Cerebellar cortex (tissue), 1 donor: Measurements from ENCODE around the gene BRF1.

Experiments
- DNase-seq: peaks from one replicate; pipeline ENCODE4 v3.0.0-alpha.2; 2015; ENCODE audit warnings: low spot score

BRF1 gene

GRCh38 chr14:105267820-105268548 lies 32.8 kb downstream of the BRF1 start:
- DNase-seq, result no peak

- DNase-seq, result no peak
Observed at GRCh38 chr14:105261781-105262180, 39.0 kb downstream of the BRF1 start.

DNA sequence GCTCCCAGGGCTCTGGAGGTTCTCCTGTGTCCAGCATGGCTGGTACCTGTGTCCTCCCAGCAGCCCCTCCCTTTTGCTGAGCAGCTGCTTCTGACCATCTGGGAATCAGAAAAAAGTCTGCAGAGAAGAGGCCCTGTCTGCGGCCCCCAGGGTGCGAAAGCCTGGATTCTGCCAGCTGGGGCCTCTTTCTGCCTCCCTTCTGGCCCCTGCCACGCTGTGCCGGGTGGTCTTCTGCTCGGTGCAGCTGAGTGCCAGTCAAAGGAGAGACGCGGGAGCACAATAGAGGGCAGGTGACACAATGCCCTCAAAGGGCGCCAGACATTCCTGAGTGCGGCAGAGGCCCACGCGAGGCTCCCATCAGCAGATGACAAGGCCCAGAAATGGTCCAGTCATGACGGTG lies 39.8 kb downstream of the BRF1 start:
- no peak for DNase-seq

- no peak for DNase-seq
Observed at GRCh38 chr14:105258846-105259245, 42.0 kb downstream of the BRF1 start.

DNA sequence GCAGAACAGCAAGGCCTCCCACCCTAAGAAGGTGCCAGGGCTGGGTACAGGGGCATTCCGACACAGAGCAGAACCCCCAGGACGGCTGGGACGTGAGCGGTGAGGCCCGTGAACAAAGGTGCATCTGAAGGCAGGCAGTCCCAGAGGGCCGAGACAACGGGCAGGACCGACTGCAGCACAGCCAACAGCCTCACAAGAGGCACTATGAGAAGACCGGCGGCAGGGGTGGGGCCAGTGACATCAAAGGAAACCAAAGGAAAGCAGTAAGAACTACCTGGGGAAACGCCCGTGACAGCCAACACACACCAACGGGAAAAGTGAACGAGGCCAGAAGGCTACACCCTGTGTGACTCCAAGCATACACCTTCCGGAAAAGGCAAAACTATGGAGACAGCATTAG lies 43.3 kb downstream of the BRF1 start:
- DNase-seq, result no peak

DNA sequence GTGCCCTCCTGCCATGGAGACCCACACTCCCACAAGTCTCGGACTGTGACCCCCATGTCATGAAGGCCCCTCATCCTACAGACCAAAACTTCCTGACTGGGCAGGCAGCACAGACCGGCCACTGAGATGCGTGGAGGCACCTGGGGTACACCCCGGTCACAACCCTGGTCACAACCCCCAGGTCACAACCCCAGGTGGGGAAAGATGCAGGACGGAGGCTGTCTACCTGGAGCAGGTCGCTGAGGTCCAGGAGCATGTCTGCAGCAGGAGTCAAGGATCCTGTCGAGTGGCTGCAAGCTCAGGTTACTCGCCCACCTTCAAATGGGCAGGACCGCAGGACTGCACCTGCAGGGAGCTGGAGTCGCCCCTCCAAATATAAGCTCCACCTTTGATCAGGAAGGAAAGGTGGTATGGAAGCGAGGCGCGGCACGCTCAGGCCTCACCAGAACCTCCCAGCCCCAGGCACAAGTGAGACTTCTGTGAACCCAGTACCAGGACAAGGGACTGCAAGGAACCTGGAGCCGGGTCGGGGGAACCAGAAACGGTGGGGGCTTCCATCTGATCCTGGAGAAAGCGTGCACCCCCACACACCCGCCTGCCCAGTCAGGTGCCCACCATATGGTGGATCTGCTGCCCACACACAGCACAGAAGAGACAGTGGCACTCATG lies 44.4 kb downstream of the BRF1 start:
- no peak for DNase-seq

DNA sequence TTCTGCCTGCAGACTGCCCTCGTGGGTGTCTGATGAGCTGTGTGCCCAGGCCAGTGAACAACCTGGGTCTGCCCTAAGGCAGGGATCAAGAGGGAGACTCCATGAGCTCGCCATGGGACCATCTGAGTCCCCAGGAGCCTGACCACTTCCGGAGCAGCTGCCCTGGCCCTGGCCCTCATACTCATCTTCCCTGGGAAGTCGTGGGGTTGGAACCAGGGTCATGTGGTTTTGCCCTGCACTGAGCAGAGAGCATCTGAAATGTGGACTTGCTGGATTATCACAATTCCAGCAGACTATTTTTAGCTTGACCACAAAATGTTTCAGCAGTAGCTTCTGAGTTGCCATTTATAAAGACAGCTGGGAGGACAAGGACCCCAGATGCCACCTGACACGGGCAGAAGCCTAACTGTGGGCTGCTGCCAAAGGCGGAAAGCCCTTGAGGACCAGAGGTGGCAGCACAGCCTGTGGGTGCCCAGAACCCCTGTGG lies 45.7 kb downstream of the BRF1 start:
- no peak for DNase-seq

DNA sequence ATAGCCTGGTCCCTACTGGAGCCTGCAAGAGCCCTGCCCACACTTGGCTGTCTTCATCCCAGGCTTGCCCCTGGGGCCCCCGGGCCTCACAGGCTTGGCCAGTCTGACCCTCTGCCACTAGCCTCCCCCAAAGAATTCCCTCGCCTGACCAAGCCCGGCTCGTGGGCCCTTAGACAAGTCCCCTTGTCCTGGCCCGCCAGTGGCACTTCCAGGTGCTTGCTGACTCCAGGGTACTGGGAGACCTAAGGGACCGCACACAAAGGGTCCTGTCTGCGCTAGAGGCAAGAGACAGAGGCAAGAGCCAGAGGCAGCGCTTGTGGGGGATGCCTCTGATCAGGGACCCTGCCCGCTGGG lies 47.5 kb downstream of the BRF1 start:
- DNase-seq, result no peak

- no peak for DNase-seq
Observed at GRCh38 chr14:105252552-105253328, 48.1 kb downstream of the BRF1 start.

DNA sequence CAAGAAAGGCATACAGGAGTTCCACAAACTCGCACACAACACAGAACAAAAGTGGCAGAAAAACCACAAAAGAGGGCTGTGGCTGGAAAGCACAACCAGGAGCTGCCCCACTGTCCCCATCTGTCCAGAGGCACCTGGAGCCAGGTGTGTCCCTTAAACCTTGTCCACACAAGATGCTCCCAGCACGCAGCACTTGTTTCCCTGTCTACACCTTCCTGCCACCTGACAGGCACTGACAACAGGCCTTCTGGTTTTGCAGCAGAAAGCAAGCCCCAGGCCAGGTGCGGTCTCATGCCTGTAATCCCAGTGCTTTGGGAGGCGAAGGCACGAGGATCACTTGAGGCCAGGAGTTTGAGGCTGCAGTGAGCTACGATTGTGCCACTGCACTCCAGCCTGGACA lies 48.9 kb downstream of the BRF1 start:
- DNase-seq, result no peak

DNA sequence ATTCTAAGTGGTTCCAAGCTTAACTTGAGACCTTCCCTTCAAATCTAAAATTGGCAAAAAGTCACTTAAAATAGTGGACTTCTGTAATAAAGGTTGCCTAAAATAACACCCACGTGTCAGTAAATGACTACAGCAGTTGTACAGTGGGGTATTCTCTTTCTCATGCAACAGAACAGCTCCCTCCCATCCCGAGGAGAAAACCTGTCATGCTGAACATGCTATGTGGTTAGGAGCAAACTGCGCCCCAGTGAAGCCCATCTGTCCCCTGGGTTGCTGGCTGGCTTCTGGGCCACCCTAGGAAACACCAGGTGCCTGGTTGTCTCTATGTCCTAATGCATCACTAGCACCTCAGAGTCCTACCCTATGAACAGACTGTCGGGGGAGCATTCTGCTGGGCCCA lies 49.8 kb downstream of the BRF1 start:
- no peak for DNase-seq

DNA sequence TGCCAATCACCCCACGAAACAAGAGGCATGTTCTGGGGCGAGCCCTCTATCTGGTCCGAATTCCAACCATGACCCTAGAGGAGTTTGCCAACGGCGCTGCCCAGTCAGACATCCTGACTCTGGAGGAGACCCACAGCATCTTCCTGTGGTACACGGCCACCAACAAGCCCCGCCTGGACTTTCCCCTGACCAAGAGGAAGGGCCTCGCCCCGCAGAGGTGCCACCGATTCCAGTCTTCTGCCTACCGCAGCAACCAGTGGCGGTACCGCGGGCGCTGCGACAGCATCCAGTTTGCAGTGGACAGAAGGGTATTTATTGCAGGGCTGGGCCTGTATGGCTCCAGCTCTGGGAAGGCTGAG lies 50.8 kb downstream of the BRF1 start:
- DNase-seq, result no peak

DNA sequence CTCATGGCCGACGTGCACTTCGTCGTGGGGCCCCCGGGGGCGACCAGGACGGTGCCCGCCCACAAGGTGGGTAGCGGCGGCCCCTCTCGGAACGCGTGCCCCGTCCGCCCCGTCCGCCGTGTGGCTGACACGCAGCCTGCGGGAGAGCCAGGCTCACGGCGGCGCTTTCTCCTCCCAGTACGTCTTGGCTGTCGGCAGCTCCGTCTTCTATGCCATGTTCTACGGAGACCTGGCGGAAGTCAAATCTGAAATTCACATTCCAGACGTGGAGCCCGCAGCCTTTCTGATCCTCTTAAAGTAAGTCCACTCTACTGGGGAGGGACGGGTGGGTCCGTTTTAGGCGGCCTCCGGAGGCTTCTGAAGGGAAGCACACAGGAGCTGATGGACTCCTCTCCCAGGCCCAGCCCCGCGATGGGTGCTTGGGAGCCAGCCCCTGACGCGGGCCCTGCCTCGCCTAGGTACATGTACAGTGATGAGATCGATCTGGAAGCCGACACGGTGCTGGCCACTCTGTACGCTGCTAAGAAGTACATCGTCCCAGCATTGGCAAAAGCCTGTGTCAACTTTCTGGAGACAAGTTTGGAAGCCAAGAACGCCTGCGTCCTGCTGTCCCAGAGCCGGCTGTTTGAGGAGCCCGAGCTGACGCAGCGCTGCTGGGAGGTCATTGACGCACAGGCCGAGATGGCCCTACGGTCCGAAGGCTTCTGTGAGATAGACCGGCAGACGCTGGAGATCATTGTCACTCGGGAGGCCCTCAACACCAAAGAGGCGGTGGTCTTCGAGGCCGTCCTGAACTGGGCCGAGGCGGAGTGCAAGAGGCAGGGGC lies 51.4 kb downstream of the BRF1 start:
- DNase-seq, result no peak

DNA sequence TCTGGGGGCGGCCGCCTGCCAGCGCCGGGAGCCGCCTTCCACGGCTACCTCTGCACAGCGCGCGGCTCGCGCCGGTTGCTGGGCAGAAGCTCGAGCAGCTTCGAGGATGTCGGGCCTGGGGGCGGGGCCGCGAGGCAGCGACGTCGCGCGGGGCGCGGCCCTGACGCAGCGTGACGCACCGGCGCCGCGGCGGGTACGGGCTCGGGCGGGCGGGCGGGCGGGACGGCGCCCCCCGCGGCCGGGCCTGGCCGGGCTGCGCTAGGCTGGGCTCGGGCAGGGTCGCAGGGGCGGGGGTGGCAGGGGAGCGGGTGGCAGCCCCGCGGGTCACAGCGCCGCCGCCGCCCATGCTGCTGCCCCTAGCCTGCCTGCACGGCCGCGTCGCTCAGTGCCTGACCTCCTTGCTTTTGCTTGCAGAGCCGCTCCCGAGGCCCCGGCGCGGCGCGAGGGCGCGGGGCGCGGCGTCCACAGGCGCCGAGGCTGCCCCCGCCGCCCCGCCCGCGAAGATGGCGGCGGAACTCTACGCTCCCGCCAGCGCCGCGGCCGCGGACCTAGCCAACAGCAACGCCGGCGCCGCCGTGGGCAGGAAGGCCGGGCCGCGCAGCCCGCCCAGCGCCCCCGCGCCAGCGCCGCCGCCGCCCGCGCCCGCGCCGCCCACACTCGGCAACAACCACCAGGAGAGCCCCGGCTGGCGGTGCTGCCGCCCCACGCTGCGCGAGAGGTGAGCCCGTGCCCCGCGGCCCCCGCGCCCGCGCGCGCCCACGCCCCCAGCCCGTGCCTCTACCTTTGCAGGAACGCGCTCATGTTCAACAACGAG lies 52.2 kb downstream of the BRF1 start, which contains the start of gene BTBD6:
TSS of gene BTBD6 (plus strand) at position 166 of the 814 bp plus-strand sequence. CDS start at position 345, 179 bp downstream.
- peak; percentile 74 for DNase-seq

GRCh38 chr14:105247715-105248367 lies 53.0 kb downstream of the BRF1 start:
- no peak for DNase-seq

DNA sequence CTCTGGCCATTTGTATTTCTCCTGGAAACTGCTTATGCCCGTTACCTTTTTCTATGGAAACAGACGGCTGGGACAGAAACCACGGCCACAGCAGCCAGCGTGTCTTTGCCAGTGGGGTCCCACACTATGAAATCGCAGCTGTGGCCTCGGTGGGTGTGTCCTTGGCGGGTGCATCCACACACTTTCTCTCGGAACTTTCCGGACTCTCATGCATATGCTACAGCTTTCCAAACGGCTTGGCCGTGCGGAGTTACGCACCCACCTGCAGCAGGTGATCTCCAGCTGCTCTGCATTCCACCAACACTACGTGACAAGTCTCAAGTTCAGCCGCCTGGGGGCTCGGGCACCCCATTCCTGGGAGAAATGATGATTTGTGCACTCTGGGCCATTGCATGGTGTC lies 53.8 kb downstream of the BRF1 start:
- no peak for DNase-seq

DNA sequence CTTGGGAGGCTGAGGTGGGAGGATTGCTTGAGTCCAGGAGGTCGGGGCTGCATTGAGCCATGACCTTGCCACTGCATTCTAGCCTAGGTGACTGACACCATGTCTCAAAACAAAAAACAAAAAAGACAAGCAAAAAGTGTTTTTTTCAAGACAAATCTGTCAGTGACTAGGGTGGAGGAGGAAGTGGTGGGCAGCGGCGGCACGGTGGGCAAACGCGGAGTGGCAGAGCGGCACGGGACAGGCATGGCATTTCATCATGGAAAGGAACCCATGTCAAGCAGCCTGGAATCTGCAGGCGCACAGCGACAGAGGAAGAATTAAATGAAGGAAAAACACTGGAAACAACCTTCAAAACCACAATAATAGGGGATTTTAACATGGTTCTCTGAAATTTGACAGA lies 56.5 kb downstream of the BRF1 start:
- DNase-seq, result no peak

GRCh38 chr14:105241641-105242040 lies 59.2 kb downstream of the BRF1 start:
- DNase-seq, result no peak

DNA sequence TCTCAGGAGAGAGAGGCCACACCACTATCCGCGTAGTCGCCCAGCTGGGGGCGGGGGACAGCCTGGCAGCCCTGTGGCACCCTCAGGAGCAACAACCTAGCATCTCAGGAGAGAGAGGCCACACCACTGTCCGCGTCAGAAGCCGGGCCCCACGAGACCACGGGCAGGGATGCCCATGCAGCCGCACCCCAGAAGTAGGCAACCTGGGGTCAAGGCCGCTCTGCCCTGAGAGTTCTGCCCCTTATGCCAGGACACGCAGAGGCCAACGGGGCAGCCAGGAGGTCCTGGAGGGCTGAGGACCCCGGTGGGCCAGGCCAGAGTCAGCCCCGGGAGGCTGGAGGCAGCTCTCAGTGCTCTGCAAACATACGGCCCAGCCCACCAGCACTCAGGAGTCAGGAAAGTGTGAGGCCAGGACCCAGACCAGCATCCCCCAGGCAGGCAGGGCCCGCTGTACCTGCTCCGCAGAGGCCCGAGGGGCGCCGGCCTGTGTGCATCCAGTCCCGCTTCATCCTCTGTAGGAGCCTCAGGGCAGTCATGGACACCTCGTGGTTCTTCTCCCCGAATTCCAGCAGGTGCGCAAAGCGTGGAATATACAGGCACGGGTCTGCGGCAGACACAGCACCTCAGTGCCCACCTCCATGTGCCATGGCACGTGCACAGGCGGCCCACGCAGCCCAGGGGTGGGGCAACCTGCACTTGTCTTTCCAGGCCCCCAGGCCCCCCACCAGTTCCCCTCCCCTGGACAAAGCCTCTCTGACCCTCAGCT lies 59.8 kb downstream of the BRF1 start:
- no peak for DNase-seq

DNA sequence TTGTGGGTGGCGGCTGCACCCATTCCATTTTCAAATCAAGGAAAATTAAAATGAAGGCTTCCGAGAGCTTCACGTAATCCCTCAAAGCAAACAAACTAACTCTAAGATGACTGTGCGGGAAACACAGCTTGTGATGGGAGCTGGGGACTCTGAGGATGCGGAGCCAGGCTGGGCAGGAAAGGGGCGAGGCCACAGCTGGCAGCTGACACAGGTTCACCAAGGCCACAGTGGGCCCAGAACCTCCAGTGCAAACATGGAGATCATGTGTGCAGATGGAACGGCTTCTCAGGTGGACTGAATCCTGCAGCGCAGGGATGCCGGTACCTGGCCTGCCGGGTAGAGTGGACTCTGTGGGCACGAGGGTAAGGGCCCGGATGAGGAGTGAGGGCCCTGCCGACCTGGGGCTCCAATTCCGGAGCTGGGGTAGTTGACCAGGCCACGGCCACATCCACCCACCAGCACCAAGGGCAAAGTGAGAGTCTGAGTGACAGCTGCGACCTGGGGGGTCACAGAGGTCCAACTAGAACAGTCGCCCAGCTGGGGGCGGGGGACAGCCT lies 71.6 kb downstream of the BRF1 start:
- no peak for DNase-seq
